ENCODE results near the gene CTU2.
A peak's percentile ranks its signal among the peaks of the same experiment; 100 is the strongest.

Gene CTU2

DNA sequence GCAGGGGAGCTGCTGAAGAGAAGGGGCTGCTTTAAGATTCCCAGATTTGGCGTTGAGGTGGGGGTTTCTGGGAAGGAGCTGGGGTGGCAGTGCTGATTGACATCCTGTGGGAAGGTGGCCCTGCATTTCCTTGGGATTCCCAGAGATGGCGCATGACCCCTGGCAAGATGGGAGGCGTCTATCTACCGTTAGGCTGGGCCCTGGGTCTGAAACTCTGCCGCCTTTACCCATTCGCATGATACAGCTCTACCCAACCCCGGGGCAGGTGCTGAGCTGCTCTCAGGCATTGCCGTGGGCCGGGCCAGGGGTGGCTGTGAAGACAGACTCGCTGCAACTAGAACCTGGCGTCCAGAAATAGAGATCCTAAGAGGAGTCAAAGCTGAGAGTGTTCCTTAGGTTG lies 33.5 kb upstream of the CTU2 start:
- no peak overlapping the region for H3K4me3 Mint-ChIP-seq

DNA sequence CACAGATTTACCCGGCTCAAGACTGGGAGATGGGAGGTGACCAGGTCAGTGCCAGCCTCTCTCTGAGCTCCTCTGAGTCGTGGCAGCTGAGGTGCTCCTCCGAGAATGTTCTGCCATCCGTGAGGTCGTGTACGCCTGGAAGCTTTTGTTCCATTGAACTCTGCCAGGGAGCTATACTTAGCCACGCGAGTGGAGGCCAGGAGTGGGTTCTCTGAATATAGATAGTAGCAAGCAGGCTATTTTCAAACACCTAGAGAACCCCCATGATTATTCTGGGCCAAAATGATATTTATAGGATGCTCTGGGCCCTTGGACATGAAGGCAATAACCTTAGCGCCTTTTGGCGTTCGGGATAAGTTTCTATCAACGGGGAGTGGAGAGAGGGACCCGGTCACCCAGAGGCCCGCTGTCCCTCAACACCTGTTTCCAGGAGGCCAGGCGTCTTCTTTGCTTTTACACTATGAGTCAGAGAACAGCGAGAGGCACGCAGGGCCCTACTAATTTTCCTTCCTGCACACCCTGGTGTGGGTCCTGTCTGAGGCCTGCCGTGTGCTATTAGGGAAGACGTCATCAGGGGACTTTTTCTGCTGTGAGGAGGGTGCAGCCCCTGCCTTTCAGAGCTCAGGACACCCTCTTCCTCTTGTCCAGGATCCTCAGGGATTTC lies 32.5 kb upstream of the CTU2 start:
- peaks cover 0 to 4% of the 10 kb centered on the region in 2 donors for H3K4me1 Mint-ChIP-seq (ENCODE audit: low read depth in 2 of 2)
- no peak for DNase-seq
- H3K36me3 Mint-ChIP-seq (ENCODE audit: insufficient read depth) = peaks cover 7% of the 10 kb centered on the region
- no peaks in the 10 kb centered on the region for H3K27me3 Mint-ChIP-seq
- ATAC-seq (replicated peaks) = no peak
- H3K27ac Mint-ChIP-seq = peak overlapping the region in 1 of 2 donors; percentile 31
- H3K9me3 Mint-ChIP-seq = no peaks in the 10 kb centered on the region
- H3K4me3 Mint-ChIP-seq = no peak overlapping the region

More for the DNA sequence above, 33.5 kb upstream of the CTU2 start:
- no peak for DNase-seq
- peaks cover 0 to 9% of the 10 kb centered on the region in 2 donors for H3K4me1 Mint-ChIP-seq (ENCODE audit: low read depth in 2 of 2)
- H3K36me3 Mint-ChIP-seq (ENCODE audit: insufficient read depth) = peaks cover 4% of the 10 kb centered on the region
- H3K27ac Mint-ChIP-seq = no peak overlapping the region
- no peak for ATAC-seq (replicated peaks)
- no peaks in the 10 kb centered on the region for H3K9me3 Mint-ChIP-seq
- no peaks in the 10 kb centered on the region for H3K27me3 Mint-ChIP-seq

DNA sequence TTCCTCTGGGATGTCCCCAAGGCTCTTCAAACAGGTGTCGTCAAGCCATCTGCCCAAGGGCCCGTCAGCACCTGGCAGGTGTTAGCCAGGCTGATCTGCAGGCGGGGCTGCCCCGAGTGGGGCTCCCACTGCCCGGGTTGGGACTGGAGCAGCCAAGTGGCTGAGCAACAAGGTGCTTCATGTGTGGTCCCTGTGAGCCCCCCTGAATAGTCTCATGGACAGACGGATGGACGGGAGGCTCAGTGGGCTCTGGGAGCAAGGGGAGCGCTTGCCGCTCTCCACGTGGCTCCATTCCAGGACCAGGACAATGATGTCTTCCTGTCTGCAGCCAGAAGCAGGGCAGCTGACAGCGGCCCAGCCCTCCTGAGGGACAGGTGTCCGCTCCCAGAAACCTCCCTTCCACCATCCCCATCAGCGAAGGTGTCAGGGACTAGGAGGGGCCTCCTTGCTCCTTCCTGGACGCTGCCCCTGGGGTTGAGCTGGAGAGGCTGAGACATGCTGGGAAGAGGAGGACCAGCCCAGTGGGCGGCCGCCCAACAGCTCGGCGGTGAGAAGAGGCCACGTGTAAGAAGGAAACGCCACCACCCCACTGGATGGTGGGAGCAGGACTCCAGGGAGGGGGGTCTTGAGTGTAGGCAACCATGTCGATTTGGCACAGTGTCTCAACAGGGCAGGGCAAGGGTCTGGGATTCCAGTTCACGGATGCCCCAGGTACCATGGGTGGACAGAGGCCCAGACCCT lies 29.6 kb upstream of the CTU2 start:
- peaks cover 2 to 13% of the 10 kb centered on the region in 2 donors for H3K4me1 Mint-ChIP-seq (ENCODE audit: low read depth in 2 of 2)
- no peaks in the 10 kb centered on the region for H3K27me3 Mint-ChIP-seq
- DNase-seq (no peak), ATAC-seq (replicated peaks) (no peak)
- H3K36me3 Mint-ChIP-seq (ENCODE audit: insufficient read depth) = peaks cover 26% of the 10 kb centered on the region
- no peaks in the 10 kb centered on the region for H3K9me3 Mint-ChIP-seq
- H3K4me3 Mint-ChIP-seq = no peak overlapping the region
- H3K27ac Mint-ChIP-seq = peak overlapping the region in 1 of 2 donors; percentile 62

DNA sequence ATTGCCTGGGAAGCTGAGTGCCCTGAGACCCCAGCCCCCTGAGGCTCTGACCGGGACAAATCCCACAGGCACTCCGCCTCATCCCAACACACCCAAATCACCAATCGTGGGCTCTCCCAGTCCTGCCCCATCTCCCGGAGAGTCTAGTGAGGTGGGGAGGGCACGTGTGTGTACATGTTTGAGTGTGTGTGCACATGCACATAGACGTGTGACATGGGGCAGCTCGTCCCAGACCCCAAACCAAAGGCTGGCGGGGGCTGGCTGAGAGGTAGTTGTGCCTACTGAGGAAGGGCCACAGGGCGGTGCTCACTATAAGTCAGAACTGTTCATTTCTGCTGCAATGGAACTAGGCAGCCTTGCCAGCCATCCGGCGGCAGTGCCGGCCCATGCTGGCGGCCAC lies 28.6 kb upstream of the CTU2 start:
- Mint-ChIP-seq H3K36me3 (ENCODE audit: insufficient read depth) (peaks cover 30% of the 10 kb centered on the region), H3K27ac (peak overlapping the region in 1 of 2 donors; percentile 62), H3K9me3 (no peaks in the 10 kb centered on the region), H3K4me3 (no peak overlapping the region), H3K27me3 (no peaks in the 10 kb centered on the region), H3K4me1 (ENCODE audit: low read depth in 2 of 2) (peaks cover 11 to 22% of the 10 kb centered on the region in 2 donors)
- ATAC-seq (replicated peaks) (no peak), DNase-seq (no peak)

DNA sequence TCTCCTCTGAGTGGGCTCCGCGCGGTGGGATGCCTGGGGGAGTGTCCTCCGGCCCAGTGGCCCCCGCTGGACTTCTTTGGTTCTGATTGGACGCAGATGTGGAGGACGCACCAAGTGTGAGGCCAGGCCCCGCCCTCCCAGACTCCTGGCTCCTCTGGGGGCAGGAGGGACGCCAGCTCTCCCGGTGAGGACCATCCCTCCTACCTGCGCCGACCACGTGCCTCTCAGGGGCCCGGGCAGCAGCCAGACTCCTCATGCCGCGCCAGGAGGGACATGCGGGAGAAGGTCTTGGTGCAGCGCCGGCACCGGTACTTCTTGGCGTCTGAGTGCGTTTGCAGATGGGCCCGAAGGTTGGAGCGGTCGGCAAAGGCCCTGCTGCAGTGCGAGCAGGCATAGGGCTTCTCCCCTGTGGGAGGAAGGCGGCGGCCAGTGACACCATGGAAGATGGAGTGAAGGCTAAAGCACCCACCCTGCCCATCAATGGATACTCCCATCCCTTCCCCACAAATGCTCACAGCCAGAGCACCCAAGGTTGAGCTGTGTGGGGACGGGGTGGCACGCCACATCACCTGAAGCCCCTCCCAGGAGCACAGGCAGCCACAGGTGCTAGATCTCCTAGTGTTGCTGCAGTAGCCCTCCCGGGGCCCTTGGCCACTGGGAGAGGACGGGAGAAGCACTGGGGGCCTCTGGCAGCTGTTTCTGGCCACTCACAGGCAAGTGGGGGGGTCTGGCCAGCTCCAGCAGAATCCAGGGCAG lies 27.9 kb upstream of the CTU2 start:
- no peak overlapping the region for H3K27ac Mint-ChIP-seq
- no peaks in the 10 kb centered on the region for H3K27me3 Mint-ChIP-seq
- H3K4me3 Mint-ChIP-seq = no peak overlapping the region
- DNase-seq (no peak), ATAC-seq (replicated peaks) (no peak)
- peaks cover 11 to 23% of the 10 kb centered on the region in 2 donors for H3K4me1 Mint-ChIP-seq (ENCODE audit: low read depth in 2 of 2)
- peaks cover 34% of the 10 kb centered on the region for H3K36me3 Mint-ChIP-seq (ENCODE audit: insufficient read depth)
- no peaks in the 10 kb centered on the region for H3K9me3 Mint-ChIP-seq

DNA sequence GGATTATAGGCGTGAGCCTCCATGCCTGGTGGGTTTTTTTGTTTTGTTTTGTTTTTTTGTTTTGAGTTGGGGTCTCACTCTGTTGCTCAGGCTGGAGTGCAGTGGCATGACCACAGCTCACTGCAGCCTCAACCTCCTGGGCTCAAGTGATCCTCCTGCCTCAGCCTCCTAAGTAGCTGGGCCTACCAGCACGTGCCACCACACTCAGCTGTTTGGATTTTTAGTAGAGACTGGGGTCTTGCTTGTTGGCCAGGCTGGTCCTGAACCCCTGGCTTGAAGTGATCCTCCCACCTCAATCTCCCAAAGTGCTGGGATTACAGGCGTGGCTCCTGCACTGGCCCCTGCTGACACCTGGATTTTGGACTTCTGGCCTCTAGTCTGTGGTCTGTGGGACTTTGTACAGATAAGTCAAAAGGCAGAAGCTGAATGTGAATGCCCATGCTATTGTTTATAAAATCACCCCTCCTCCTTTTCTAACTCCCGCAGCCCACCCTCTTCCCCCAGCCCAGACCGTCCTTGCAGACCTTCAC lies 25.7 kb upstream of the CTU2 start:
- H3K4me3 Mint-ChIP-seq = peak overlapping the region; percentile 51 to 80

DNA sequence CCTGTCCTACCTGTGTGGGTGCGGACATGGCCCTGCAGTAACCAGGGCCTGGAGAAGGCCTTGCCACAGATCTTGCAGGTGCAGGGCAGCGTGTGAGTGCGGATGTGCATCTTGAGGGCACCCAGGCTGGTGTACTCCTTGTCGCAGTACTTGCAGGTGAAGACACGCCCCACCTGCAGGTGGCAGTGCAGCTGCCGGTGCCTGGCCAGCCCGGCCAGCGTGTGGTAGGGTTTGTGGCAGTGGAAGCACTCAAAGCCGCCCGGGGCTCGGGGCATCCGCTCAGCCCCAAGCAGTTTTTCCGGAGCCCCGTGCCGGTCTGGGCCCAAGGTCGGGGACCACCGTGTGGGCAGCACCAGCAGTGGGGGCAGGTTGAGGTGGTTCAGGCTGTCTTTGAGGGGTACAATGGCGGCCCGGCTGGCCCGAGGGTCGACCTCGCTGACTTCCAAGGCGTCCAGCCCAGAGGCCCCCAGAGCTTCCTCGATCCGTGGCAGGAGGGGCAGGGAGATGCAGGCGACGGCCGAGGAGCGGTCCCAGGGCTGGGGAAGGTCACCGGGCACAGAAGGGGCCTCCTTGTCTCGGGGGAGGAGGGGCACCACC lies 25.1 kb upstream of the CTU2 start:
- Mint-ChIP-seq H3K9me3 (no peaks in the 10 kb centered on the region), H3K4me3 (peak overlapping the region; percentile 51 to 80), H3K27ac (peak overlapping the region; percentile 76 to 94), H3K27me3 (no peaks in the 10 kb centered on the region), H3K36me3 (ENCODE audit: insufficient read depth) (peaks cover 36% of the 10 kb centered on the region), H3K4me1 (ENCODE audit: low read depth in 2 of 2) (peaks cover 11 to 27% of the 10 kb centered on the region in 2 donors)
- peak in 1 of 3 experiments; percentile 29 for DNase-seq
- ATAC-seq (replicated peaks) = peak; percentile 27

More for the DNA sequence above, 25.7 kb upstream of the CTU2 start:
- no peaks in the 10 kb centered on the region for H3K27me3 Mint-ChIP-seq
- H3K9me3 Mint-ChIP-seq = no peaks in the 10 kb centered on the region
- H3K4me1 Mint-ChIP-seq (ENCODE audit: low read depth in 2 of 2) = peaks cover 11 to 27% of the 10 kb centered on the region in 2 donors
- ATAC-seq (replicated peaks) (no peak), DNase-seq (no peak)
- peak overlapping the region; percentile 76 to 94 for H3K27ac Mint-ChIP-seq
- H3K36me3 Mint-ChIP-seq (ENCODE audit: insufficient read depth) = peaks cover 34% of the 10 kb centered on the region

DNA sequence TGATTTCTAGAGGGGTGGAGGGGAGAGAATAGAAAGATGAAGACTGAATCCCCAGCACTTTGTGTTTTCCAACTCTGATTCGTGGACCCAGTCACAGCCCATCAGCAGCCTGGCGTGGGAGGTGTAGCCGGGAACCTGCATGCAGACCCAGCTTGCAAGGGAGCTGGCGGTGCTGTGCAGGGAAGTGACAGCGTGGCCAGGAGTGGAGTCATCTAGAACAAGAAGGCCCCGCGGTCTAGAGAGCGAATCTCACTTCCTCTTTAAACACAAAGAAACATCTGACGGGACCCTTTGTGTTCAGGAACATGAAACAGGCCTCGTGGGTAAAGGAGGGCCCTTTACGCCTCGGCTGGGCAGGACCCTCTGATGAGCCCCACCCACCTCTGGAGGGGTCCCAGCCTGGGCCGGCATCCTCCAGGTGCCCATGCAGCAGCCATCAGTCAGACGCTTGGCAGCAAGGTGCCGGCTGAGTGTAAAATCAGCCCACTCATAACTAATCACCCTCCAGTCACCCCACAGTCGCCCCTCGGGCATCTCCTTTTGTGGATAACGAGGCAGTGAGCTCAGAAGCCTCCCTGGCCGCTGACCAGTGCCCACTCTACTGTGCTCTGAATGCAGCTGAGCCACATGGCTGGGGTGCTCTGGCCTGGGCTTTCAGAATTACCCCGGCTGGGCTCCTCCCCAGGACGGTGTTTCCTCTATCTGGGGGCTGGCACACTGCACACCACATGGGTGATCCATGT lies 24.4 kb upstream of the CTU2 start:
- peak in 2 of 3 experiments; percentile 33 to 37 for DNase-seq
- Mint-ChIP-seq H3K27me3 (no peaks in the 10 kb centered on the region), H3K9me3 (no peaks in the 10 kb centered on the region), H3K27ac (peak overlapping the region; percentile 76 to 94), H3K36me3 (ENCODE audit: insufficient read depth) (peaks cover 37% of the 10 kb centered on the region), H3K4me1 (ENCODE audit: low read depth in 2 of 2) (peaks cover 11 to 27% of the 10 kb centered on the region in 2 donors), H3K4me3 (peak overlapping the region; percentile 51 to 80)
- peak; percentile 46 for ATAC-seq (replicated peaks)

DNA sequence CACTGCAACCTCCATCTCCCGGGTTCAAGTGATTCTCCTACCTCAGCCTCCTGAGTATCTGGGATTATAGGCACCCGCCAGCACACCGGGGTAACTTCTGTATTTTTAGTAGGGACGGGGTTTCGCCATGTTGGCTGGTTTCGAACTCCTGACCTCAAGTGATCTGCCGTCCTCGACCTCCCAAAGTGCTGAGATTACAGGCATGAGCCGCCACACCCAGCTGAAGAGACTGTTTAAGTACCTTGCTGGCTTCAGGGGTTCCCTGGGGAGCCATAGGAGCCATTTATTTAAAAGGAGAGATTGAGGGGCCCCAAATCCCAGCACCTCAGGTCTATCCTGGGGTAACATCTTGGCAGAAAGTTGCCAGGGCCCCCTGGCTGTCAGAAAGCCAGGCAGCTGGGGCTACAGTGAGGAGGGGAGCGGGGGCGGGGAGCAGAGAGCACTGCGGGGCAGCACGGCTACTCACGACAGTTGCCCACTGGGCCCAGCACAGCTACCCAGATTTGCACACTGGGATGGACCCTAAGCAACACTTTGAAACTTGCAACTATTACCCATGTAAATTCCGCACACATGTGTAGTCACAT lies 21.6 kb upstream of the CTU2 start:
- H3K27me3 Mint-ChIP-seq = no peaks in the 10 kb centered on the region

DNA sequence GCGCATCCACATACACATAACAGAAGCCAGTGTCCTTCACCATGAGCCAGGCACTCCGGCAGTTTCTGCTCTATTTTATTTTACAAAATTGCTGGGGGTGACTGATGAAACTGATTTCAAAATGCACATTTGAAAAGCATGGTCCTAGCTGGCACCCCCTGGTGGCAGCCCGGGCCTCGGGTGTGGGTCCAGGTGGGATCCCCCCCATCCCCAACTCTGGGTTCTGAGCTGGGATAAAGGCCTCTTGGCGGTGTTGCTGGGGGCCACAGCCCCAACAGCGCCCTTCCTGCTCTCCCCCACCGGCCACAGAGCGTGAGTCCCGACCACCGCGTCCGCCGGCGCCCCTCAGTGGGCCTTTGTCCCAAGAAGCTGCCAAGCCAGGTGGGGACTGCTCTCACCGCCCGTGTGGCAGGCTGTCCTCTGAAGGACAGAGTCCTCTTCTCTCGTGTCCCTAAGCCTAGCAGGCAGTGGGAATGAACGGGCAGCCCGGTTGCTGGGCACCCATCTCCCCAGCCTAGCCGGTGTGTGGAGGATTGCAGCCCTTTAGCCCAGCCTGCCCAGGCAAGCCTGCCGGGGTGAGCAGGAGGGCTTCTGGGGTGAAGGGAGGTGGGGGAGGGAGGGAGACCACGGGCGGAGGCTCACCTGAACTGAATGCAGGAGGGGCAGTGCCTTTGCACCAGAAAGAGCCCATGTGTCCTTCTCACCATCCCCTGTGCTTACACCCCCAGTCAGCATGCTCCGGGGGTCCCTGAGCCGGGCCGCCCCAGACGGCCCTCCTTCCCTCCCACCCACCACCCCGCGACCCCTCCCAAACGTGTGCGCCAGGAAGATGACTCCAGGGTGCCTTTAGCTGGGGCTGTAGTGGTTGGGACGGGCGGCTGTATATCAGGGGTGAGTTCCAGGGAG lies 20.9 kb upstream of the CTU2 start:
- ATAC-seq (replicated peaks) = peak; percentile 31
- Mint-ChIP-seq H3K4me1 (ENCODE audit: low read depth in 2 of 2) (peaks cover 11 to 29% of the 10 kb centered on the region in 2 donors), H3K4me3 (peak overlapping the region; percentile 79 to 82), H3K27me3 (no peaks in the 10 kb centered on the region), H3K9me3 (no peaks in the 10 kb centered on the region), H3K36me3 (ENCODE audit: insufficient read depth) (peaks cover 42% of the 10 kb centered on the region), H3K27ac (peak overlapping the region; percentile 44 to 73)
- peak; percentile 52 to 60 (median 58) for DNase-seq

More for the DNA sequence above, 21.6 kb upstream of the CTU2 start:
- peaks cover 11 to 27% of the 10 kb centered on the region in 2 donors for H3K4me1 Mint-ChIP-seq (ENCODE audit: low read depth in 2 of 2)
- ATAC-seq (replicated peaks) (no peak), DNase-seq (no peak)
- H3K27ac Mint-ChIP-seq = peak overlapping the region in 1 of 2 donors; percentile 59
- H3K4me3 Mint-ChIP-seq = peak overlapping the region; percentile 79 to 82
- H3K9me3 Mint-ChIP-seq = no peaks in the 10 kb centered on the region
- H3K36me3 Mint-ChIP-seq (ENCODE audit: insufficient read depth) = peaks cover 47% of the 10 kb centered on the region

DNA sequence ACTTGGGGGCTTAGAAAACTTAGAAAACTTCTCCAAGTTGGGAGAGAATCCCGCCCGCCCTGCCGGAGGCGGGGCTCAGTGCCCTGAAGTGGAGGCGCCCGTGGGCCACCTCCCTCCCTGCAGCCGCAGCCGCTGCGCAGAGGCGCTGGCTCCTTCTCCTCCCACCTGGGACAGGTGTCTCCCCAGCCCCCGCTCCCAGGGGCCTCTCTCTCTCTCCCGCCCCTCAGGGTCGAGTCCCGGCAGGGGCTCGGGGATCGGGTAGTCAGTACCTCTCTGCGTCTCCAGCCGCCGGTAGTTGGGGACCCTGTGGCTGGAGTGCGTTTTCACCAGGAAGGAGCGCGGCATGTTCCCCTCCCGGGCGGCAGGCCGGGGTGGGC lies 20.3 kb upstream of the CTU2 start:
- ATAC-seq (replicated peaks) = peak; percentile 59
- Mint-ChIP-seq H3K9me3 (no peaks in the 10 kb centered on the region), H3K36me3 (ENCODE audit: insufficient read depth) (peaks cover 36% of the 10 kb centered on the region), H3K4me3 (peak overlapping the region; percentile 79 to 82), H3K4me1 (ENCODE audit: low read depth in 2 of 2) (peaks cover 18 to 32% of the 10 kb centered on the region in 2 donors), H3K27me3 (no peaks in the 10 kb centered on the region), H3K27ac (peak overlapping the region in 1 of 2 donors; percentile 73)
- peak; percentile 31 to 43 (median 42) for DNase-seq

Measured in effector memory CD8-positive, alpha-beta T cell (primary cell).